GM12878 (cell line): ENCODE data around the gene C11orf98. TPM values are rescaled to one million over a fixed set of nuclear protein-coding genes. Genes with fewer than 3 reads are reported as not detected.

Experiments used
- ATF7 ChIP-seq: fragments of 450-650 bp; IDR thresholded peaks from 2 replicates; pipeline ENCODE4 v1.6.1; 2016; ENCODE audit warnings: low read depth, mild to moderate bottlenecking
- BHLHE40 ChIP-seq, 2 experiments: fragments of 450-650 bp in 1 of 2; IDR thresholded peaks; 2 replicates each; pipeline ENCODE4 v1.6.1; 2011 to 2017; ENCODE audit warnings: low read depth in 2 of 2, borderline replicate concordance in 1 of 2, improper control_type of control experiment in 1 of 2, low read length in 1 of 2, mild to moderate bottlenecking in 1 of 2
- CBX3 ChIP-seq: fragments of 200-600 bp; sonication (generic); IDR thresholded peaks from 2 replicates; pipeline ENCODE4 v1.6.1; 2016; ENCODE audit warnings: low read depth, borderline replicate concordance
- CEBPB ChIP-seq, 2 experiments: fragments of 150-350 bp in 1 of 2; IDR thresholded peaks; 2 replicates each; pipeline ENCODE4 v1.6.1; 2012 to 2014; ENCODE audit warnings: low read depth in 2 of 2, low read length in 2 of 2, borderline replicate concordance in 1 of 2, inconsistent platforms in 1 of 2
- CHD1 ChIP-seq: IDR thresholded peaks from 2 replicates; pipeline ENCODE4 v1.6.1; 2012; ENCODE audit warnings: low read depth, low read length, improper control_type of control experiment
- CHD2 ChIP-seq: IDR thresholded peaks from 2 replicates; pipeline ENCODE4 v1.6.1; 2011; ENCODE audit warnings: low read depth, low read length, improper control_type of control experiment, borderline replicate concordance
- CUX1 ChIP-seq: IDR thresholded peaks from 2 replicates; pipeline ENCODE4 v1.6.1; 2012; ENCODE audit warnings: improper control_type of control experiment, low read depth, low read length; ENCODE audit not compliant: insufficient replicate concordance
- DPF2 ChIP-seq: fragments of 450-650 bp; IDR thresholded peaks from 2 replicates; pipeline ENCODE4 v1.6.1; 2017; ENCODE audit warnings: mild to moderate bottlenecking
- ETV6 ChIP-seq, 2 experiments: fragments of 450-650 bp in 1 of 2; IDR thresholded peaks in 1 of 2; conservative IDR thresholded peaks in 1 of 2; 2 replicates each; pipeline ENCODE4 v1.6.1; 2014; ENCODE audit warnings: antibody characterized with exemption in 1 of 2, borderline replicate concordance in 1 of 2, low read depth in 1 of 2, mild to moderate bottlenecking in 1 of 2, moderate library complexity in 1 of 2
- HDAC2 ChIP-seq: fragments of 200-600 bp; sonication (generic); IDR thresholded peaks from 2 replicates; pipeline ENCODE4 v1.6.1; 2017
- HDGF ChIP-seq: fragments of 450-650 bp; IDR thresholded peaks from 2 replicates; pipeline ENCODE4 v1.6.1; 2016; ENCODE audit warnings: antibody characterized with exemption
- MTA2 ChIP-seq: fragments of 450-650 bp; IDR thresholded peaks from 2 replicates; pipeline ENCODE4 v1.6.1; 2016; ENCODE audit warnings: low read depth, mild to moderate bottlenecking, moderate library complexity
- NR2C1 ChIP-seq: fragments of 450-650 bp; IDR thresholded peaks from 2 replicates; pipeline ENCODE4 v1.6.1; 2017; ENCODE audit warnings: antibody characterized with exemption, mild to moderate bottlenecking, moderate library complexity
- PAX5 ChIP-seq: IDR thresholded peaks from 2 replicates; pipeline ENCODE4 v1.6.1; 2011; ENCODE audit warnings: low read depth, low read length, borderline replicate concordance
- REST ChIP-seq: IDR thresholded peaks from 2 replicates; pipeline ENCODE4 v1.6.1; 2012; ENCODE audit warnings: mild to moderate bottlenecking, low read depth, low read length
- SREBF1 ChIP-seq: IDR thresholded peaks from 2 replicates; pipeline ENCODE4 v1.6.1; 2012; ENCODE audit warnings: mild to moderate bottlenecking, low read length
- STAT3 ChIP-seq: IDR thresholded peaks from 2 replicates; pipeline ENCODE4 v1.6.1; 2011; ENCODE audit warnings: low read depth, low read length, improper control_type of control experiment
- SUZ12 ChIP-seq: fragments of 200-600 bp; sonication (generic); IDR thresholded peaks from one replicate; pipeline ENCODE4 v1.6.1; 2018; ENCODE audit warnings: antibody characterized with exemption, mild to moderate bottlenecking; ENCODE audit not compliant: unreplicated experiment
- USF1 ChIP-seq: IDR thresholded peaks from 2 replicates; pipeline ENCODE4 v1.6.1; 2011; ENCODE audit warnings: borderline replicate concordance, low read depth, mild to moderate bottlenecking, moderate library complexity, mixed read lengths, low read length; ENCODE audit not compliant: insufficient read depth; ENCODE audit errors: extremely low read length
- polyA plus RNA-seq, 11 experiments: library from polyadenylated mRNA; depleted of rRNA in 4 of 11; unstranded in 6 of 11; stranded (reverse) in 5 of 11; fragments of >200 nt; fragmentation: Nextera tagmentation in 4 of 11; fragmentation: Illumina TruSeq in 1 of 11; extraction: Ambion mirVana in 4 of 11; extraction: Trizol in 1 of 11; gene quantifications; 1 replicate in 1 of 11; 2 replicates in 10 of 11; pipeline versions ENCODE4 v1.2.1 to v1.2.3, GENCODE V29; 2011 to 2016; ENCODE audit warnings: inconsistent platforms in 2 of 11, missing spikeins in 2 of 11, low read depth in 1 of 11
- total RNA-seq, 4 experiments: library from RNA; depleted of rRNA in 3 of 4; stranded (reverse); fragments of >200 nt in 3 of 4; fragmentation: Illumina TruSeq in 1 of 4; extraction: Trizol in 1 of 4; gene quantifications; 2 replicates each; pipeline versions ENCODE4 v1.2.1 to v1.2.3, GENCODE V29; 2013 to 2021

The C11orf98 gene
- total and polyA plus RNA-seq, 10 of the 15 experiments (the other 5 are each of a cell fraction or from before 2014, with no cell fraction given), result 62.5 to 270 (median 162) TPM

- TF ChIP-seq CUX1 (no peak), SUZ12 (no peak), ETV6 (conservative IDR thresholded peaks at IDR 0.05 in 1 of 2, IDR thresholded peaks at IDR 0.05 in 1 of 2; ENCODE audit: borderline replicate concordance in 1 of 2, low read depth in 1 of 2) (peak in 1 of 2 experiments; percentile 88; a peak in 2 of 4 replicates), CEBPB (IDR thresholded peaks at IDR 0.05; ENCODE audit: borderline replicate concordance in 1 of 2, low read depth in 2 of 2, low read length in 2 of 2) (no peak), ATF7 (peak; percentile 99), CHD2 (peak; percentile 93), SREBF1 (peak; percentile 53; the same call in 1 of the 2 replicates), HDGF (peak; percentile 96), HDAC2 (no peak), PAX5 (0 out of 2 replicates have a peak, but pooled peaks have one; percentile 14), USF1 (peak; percentile 74), STAT3 (no peak), NR2C1 (peak; percentile 63), CHD1 (0 out of 2 replicates have a peak, but pooled peaks have one; percentile 6), REST (no peak), BHLHE40 (IDR thresholded peaks at IDR 0.05; ENCODE audit: borderline replicate concordance in 1 of 2, low read depth in 2 of 2, low read length in 1 of 2) (peak; percentile 86 to 91), CBX3 (no peak), MTA2 (peak; percentile 28; the same call in 1 of the 2 replicates), DPF2 (peak; percentile 66; the same call in 1 of the 2 replicates)
These were observed 43.2 kb downstream of the C11orf98 start, which contains the start of gene B3GAT3 (continued) for GRCh38 chr11:62621567-62622470.
